Measurements from ENCODE around the gene MTHFD1.
"Not testable (repeated sequence)": the region's sequence is repeated elsewhere in the genome, so short reads cannot be mapped to it uniquely, and the experiment has no call there.

MTHFD1 gene

DNA sequence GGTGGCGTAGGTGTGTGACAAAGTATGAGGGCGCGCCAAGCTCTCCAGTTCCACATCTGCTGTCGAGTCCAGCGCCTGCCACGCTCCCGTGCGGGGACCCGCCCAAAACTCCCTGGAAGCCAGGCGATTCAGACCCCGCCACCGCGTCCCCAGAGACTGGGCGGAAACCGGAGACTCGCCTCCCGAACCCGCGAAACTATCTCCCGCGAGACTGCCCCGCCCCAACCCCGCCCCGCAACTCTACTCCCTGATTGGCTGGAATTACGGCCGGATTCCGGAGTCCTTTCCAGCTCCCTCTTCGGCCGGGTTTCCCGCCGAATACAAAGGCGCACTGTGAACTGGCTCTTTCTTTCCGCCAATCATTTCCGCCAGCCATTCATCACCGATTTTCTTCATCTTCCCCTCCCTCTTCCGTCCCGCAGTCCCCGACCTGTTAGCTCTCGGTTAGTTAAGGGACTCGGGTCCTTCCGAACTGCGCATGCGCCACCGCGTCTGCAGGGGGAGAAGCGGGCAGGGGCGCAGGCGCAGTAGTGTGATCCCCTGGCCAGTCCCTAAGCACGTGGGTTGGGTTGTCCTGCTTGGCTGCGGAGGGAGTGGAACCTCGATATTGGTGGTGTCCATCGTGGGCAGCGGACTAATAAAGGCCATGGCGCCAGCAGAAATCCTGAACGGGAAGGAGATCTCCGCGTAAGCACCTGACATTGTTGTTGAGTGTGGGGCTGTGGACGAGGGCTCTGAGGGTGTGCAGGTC, at the start of gene MTHFD1:
Gene MTHFD1, plus strand, starts transcription at position 572 of the 751 bp plus-strand sequence. Its CDS starts 75 bp downstream, at position 647.
- DNase-seq: peak; percentile 95

- peak; percentile 98 for DNase-seq
Measured at GRCh38 chr14:64338616-64339316, 49.4 kb upstream of the MTHFD1 start.

DNA sequence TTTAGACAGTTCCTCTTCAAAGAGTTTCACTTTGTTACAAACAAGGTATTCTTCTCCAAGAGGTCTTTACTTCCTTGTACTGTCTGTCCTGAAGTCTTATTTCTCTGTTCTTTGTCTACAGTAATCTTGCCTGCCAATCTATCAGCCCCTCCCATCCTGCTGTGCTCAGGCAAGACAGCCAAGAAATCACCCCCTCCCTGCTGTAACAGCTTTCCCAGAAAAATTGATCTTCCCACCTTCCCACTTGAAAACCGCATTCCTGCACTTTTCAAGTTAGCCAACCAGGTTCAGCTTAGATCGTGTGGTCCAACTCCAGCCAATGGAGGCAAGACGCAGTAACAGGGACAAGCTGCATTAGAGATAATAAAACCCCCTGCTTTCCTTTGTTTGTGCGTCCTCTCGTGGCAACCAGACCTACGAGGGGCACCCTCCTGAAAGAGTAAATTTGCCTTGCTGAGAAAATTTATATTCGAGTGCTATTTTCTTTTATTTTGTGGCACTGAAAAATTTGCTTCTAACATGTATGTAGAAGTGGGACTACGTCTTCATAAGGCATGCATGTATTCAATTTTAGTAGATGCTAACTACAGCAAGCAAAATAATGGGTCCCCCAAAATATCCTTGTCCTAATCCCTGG, 47.5 kb upstream of the MTHFD1 start:
- no peak for DNase-seq

DNA sequence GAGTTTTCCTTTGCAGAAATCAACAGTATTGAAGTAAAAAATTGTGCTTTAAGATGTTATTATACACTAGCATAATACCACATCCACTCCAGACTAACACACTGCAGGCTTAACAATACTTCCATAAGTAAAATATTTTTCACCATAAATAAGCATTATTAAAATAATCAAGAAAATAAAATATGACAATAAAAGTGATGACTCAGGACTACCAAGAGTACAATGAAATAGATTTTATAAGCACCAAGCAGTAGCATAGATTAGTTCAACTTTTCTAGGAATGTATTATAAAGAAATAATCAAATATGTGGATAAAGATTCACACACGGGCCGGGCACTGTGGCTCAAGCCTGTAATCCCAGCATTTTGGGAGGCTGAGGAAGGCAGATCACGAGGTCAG, 40.4 kb upstream of the MTHFD1 start:
- DNase-seq: no peak

DNA sequence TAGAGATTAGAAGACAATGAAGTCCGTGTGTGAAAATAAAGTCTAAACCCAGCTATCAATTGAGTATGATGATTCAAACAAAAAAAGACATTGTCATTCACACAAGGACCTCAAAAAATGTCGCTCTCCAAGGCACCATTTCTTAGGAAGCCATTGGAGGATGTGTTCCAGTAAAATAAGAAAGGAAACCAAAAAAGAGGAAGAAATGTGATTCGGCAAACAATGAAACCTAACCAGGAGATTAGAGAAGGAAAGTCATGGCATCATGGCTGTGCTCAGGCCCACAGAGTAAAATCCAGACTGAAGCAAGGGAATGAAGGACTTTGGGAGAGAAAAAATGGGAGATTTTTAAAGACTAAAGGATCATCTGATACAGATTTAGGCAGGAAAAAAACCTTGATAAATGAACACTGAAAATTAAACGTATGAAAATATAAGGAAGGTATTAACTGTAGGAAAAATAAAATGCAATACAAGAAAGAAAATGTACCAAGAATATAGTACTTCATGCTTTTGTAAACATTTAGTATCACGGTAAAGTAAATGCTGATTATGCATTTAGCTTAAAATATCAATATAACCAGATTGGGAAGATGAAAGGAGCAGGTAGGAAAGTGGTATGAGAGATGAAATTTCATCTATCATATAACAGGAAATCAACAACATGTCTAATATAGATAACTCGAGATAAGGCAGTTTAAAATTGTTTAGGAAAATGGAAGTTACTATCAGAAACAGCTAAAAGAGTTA, 38.2 kb upstream of the MTHFD1 start:
- no peak for DNase-seq

GRCh38 chr14:64363265-64363846, 24.8 kb upstream of the MTHFD1 start:
- no peak for DNase-seq

- no peak for DNase-seq
Measured at GRCh38 chr14:64364907-64365306, 23.2 kb upstream of the MTHFD1 start.

GRCh38 chr14:64365358-64365889, 22.7 kb upstream of the MTHFD1 start:
- DNase-seq: not testable (repeated sequence)

DNA sequence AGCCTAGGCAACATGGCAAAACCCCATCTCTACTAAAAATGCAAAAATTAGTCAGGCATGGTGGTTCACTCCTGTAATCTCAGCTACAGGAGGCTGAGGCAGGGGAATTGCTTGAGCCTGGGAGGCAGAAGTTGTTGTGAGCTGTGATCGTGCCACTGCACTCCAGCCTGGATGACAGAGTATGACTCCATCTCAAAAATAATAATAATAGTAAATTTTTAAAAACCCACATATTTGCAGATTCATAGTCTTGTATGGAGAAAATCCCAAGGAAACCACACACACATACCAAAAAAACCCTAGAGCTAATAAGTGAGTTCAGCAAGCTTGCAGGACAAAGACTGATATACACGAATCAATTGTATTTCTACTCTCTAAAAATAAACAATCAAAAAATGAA, 19.0 kb upstream of the MTHFD1 start:
- no peak for DNase-seq

DNA sequence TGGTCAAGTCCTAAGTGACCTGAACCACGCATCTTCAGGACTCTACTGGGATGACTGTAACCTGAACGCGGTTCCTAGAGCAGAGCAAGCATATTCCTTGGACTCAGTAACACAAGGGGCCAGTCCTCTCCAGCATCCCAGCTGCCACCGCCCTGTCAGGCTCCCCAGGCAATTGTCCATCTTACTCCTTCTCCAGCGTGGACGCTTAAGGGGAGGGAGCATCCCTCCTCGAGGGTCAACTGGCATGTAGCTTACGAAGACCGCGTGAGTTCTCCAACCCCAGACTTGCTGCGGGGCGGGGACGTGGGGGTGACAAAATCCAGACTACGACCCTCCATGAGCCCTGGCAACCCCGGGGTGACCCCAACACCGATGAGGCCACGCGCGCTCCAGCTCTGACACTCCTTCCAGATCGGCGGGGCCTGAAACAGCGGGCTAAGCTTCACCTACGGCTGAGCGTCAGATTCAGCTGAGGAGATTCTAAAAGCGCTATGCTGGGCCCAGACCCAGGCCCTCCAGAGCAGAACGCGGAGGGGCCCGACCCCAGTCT, 846 bp upstream of the MTHFD1 start:
- DNase-seq: no peak

GRCh38 chr14:64388533-64389285, 556 bp downstream of the MTHFD1 start:
- no peak for DNase-seq

DNA sequence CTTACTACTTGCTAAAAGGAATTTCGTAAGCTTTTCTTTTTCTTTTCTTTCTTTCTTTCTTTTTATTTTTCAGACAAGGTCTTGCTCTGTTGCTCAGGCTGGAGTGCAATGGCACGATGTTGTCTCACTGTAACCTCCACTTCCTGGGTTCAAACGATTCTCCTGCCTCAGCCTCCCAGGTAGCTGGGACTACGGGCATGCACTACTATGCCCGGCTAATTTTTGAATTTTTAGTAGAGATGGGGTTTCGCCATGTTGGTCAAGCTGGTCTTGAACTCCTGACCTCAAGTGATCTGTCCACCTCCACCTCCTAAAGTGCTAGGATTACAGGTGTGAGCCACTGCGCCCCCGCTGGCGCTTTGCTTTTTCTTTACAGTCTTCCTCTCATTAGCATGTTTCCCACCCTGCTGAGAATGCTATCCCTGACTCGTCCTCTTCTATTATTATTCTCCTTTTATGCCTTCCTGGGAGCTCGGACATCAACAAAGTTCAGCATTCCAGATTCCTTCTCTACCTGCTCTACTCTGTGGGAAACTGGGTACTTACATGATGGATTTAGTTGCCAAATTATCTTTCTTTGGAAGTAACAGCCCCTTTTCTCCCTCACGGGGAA, 3.1 kb downstream of the MTHFD1 start:
- no peak for DNase-seq

DNA sequence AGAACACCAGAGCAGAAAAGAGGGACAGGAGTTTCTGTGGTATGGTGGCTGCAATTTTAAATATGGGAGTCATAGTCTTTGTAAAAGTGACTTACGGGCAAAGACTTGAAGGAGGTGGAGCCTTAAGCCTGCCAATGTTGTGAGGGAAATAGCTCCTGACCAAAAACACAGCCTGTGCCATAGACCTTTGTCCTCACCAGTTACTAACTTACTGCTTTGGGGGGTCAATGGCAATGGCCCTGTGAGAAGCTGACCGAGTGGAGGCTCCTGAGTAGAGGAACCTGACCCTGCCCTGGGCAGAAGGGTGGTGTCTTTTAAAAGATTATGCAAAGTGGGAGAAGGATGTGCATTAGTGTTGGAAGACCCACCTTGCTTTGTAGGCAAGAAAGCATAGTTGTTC, 3.8 kb downstream of the MTHFD1 start:
- DNase-seq: no peak

- not testable (repeated sequence) for DNase-seq
Measured at GRCh38 chr14:64393189-64393726, 5.1 kb downstream of the MTHFD1 start.

- DNase-seq: no peak
Measured at GRCh38 chr14:64394423-64394822, 6.3 kb downstream of the MTHFD1 start.

DNA sequence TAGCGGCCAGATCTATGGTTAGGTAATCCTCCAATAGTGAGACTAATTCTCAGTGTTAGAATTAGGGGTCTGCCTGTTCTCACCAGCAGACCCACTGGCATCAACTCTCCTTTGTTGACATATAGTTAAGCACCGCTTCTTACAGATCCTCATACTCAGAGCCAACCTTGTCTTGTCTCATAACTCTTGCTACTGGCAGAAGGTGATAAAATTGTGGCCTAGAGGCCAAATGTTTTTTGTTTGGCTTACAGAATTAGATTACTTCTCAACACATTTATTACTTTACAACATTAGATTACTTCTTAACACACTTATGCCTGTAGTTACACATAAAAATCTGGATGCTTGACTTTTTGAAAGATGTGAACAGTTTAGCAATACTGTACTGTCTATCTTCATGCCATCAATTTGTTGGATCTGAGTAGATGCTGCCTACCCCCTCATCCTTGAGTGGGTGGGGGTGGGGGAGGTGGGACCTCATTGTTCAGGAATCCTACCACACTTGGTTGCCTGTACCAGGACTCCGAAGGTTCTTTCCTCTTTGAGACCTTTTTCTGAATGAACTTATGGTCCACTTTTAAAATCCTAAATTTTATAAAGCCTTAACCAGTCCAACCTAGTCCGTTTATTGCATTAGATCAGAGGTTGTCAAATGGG, 7.0 kb downstream of the MTHFD1 start:
- DNase-seq: no peak

DNA sequence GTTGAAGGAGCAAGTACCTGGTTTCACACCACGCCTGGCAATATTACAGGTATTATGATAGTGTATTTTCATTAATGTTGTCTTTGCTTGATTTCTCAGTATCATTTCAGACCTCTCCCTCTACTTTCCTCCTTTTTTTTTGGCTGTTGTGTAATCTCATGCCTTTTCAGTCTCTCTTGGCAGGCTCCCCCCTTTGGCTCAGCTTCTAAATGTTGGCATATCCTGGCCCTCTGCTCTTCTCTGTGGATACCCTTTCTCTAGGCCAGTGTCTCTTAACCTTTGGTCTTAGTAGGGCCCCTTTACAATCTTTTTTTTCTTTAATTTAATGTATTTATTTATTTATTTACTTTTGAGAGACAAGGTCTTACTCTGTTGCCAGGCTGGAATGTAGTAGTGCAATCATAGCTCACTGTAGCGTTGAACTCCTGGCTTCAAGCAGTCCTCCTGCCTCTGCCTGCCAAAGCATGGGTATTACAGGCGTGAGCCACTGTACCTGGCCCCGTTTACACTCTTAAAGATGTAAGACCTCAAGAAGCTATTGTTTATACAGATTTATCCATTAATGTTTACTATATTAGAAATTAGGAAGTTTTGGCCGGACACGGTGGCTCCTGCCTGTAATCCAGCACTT, 12.8 kb downstream of the MTHFD1 start:
- DNase-seq: no peak

DNA sequence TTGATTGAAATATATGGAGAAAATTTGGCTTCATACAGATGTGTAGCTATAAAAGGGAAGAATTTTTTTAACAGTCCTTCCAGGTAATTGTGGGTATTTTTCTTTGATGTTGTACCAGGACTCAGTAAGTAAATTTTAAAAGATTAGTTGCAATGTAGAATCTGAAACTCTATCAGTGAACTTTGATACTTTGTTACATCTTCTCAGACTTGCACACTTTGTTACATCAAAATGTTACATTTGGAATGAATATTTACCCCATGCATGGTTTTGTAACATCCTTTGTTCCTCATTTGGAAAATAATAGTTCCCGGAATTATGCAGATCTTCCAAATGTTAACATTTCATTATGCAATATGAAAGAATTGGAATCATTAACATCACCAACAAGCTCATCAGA, 13.8 kb downstream of the MTHFD1 start:
- DNase-seq: no peak

- no peak for DNase-seq
Measured at GRCh38 chr14:64405295-64405694, 17.1 kb downstream of the MTHFD1 start.

- no peak for DNase-seq
Measured at GRCh38 chr14:64407329-64407728, 19.2 kb downstream of the MTHFD1 start.
